Thymus (tissue), 11 donors: ENCODE results near the gene IFT57. TPM values are rescaled to one million over a fixed set of nuclear protein-coding genes. Genes with fewer than 3 reads are reported as not detected.

Experiments
- DNase-seq, 9 donors: peaks; one replicate each; pipeline ENCODE4 v3.0.0-alpha.2; 2013; ENCODE audit warnings: low spot score in 9 of 9, low read depth in 6 of 9, missing footprints in 1 of 9
- H3K27ac ChIP-seq, 2 donors: one replicate each; pipeline ENCODE4 v1.5.1; 2013; ENCODE audit warnings: control low read depth in 1 of 2, low read depth in 1 of 2, low read length in 1 of 2, mild to moderate bottlenecking in 1 of 2, moderate library complexity in 1 of 2
- H3K27me3 ChIP-seq, 2 donors: one replicate each; pipeline ENCODE4 v1.5.1; 2013; ENCODE audit warnings: low read length in 1 of 2; ENCODE audit not compliant: control insufficient read depth in 2 of 2, insufficient read depth in 1 of 2
- H3K36me3 ChIP-seq, 2 donors: one replicate each; pipeline ENCODE4 v1.5.1; 2013; ENCODE audit warnings: low read length in 1 of 2, mild to moderate bottlenecking in 1 of 2, moderate library complexity in 1 of 2; ENCODE audit not compliant: control insufficient read depth in 2 of 2, insufficient read depth in 2 of 2
- H3K4me1 ChIP-seq, 2 donors: one replicate each; pipeline ENCODE4 v1.5.1; 2013; ENCODE audit warnings: low read length in 2 of 2; ENCODE audit not compliant: control insufficient read depth in 2 of 2, insufficient read depth in 2 of 2
- H3K4me3 ChIP-seq, 2 donors: one replicate each; pipeline ENCODE4 v1.5.1; 2013; ENCODE audit warnings: low read length in 2 of 2, control low read depth in 1 of 2, mild to moderate bottlenecking in 1 of 2
- H3K9me3 ChIP-seq, 2 donors: one replicate each; pipeline ENCODE4 v1.5.1; 2013; ENCODE audit warnings: low read length in 1 of 2, mild to moderate bottlenecking in 1 of 2; ENCODE audit not compliant: control insufficient read depth in 2 of 2, insufficient read depth in 1 of 2
- WGBS: extraction: QIAGEN DNeasy Blood & Tissue Kit; methylation state at CpG from one replicate; pipeline ENCODE4 v1.1.7; 2013; 5-methylcytosine and 5-hydroxymethylcytosine counted together
- polyA plus RNA-seq: library from polyadenylated mRNA; stranded (reverse); fragments of 200-250 nt; gene quantifications from one replicate; pipeline ENCODE4 v1.2.3, GENCODE V29; 2013
- total RNA-seq: library from RNA; stranded (reverse); fragments of 120-200 nt; gene quantifications from one replicate; pipeline ENCODE4 v1.2.4, GENCODE V29; 2013
- donor health status: healthy.

The IFT57 gene
- total and polyA plus RNA-seq, 2 donors: 23.5 to 27.2 TPM

DNA sequence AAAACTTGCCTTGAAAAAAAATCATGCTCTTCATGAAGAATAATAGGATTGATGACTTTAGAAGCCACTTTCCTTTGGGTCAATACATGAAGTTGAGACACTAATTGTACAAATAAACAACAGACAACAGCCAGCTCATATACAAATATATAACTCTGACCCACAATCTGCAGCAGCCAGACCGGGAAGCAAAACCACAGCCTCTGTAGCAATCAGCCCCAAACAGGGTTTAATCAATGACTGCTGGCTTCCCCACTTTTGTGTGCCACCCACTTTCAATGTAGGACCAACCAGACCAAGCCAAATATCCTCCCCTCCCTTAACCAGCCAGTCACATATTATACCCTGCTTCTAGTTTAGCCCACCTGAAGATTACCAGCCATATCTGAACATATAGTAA is 39.0 kb downstream of the IFT57 start:
- Histone ChIP-seq H3K27ac (no peak overlapping the region), H3K9me3 (no peaks in the 10 kb centered on the region), H3K36me3 (peaks cover 0 to 2% of the 10 kb centered on the region in 2 donors), H3K27me3 (no peaks in the 10 kb centered on the region), H3K4me3 (no peak overlapping the region), H3K4me1 (no peaks in the 10 kb centered on the region)
- DNase-seq: no peak
- 80% methylated on average over 1 of the region's 1 CpG for WGBS

GRCh38 chr3:108182339-108182738 is 39.9 kb downstream of the IFT57 start:
- Histone ChIP-seq H3K27me3 (no peaks in the 10 kb centered on the region), H3K4me1 (no peaks in the 10 kb centered on the region), H3K27ac (no peak overlapping the region), H3K36me3 (peaks cover 0 to 2% of the 10 kb centered on the region in 2 donors), H3K9me3 (no peaks in the 10 kb centered on the region), H3K4me3 (no peak overlapping the region)
- no peak for DNase-seq
- WGBS: 94% methylated on average over 1 of the region's 1 CpG

- no peak for DNase-seq
- Histone ChIP-seq H3K4me3 (no peak overlapping the region), H3K9me3 (no peaks in the 10 kb centered on the region), H3K36me3 (peaks cover 0 to 2% of the 10 kb centered on the region in 2 donors), H3K27me3 (no peaks in the 10 kb centered on the region), H3K4me1 (no peaks in the 10 kb centered on the region), H3K27ac (no peak overlapping the region)
- 91% methylated on average over 1 of the region's 1 CpG for WGBS
These were observed 41.1 kb downstream of the IFT57 start for GRCh38 chr3:108181172-108181571.

GRCh38 chr3:108180194-108180593 is 42.0 kb downstream of the IFT57 start:
- Histone ChIP-seq H3K27ac (no peak overlapping the region), H3K36me3 (no peaks in the 10 kb centered on the region), H3K27me3 (no peaks in the 10 kb centered on the region), H3K4me1 (no peaks in the 10 kb centered on the region), H3K9me3 (no peaks in the 10 kb centered on the region), H3K4me3 (no peak overlapping the region)
- no peak for DNase-seq
- WGBS: 96% methylated on average over 1 of the region's 1 CpG

DNA sequence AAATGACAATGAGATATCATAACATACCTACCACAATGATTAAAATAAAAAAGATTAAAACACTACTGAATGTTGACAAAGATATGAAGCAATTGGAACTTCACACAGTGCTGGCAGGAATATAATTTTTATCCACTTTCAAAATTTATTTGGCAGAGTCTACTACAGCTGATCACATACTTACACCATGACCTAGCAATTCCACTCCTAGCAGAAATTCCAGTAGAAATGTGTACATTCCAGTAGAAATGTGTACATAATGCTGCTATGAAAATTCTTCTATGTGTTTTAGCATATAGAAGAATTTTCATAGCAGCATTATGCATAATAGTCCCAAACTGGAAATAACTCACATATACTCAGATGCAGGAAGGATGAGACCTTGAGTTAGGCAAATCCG is 43.5 kb downstream of the IFT57 start:
- Histone ChIP-seq H3K4me3 (no peak overlapping the region), H3K36me3 (no peaks in the 10 kb centered on the region), H3K27ac (no peak overlapping the region), H3K9me3 (no peaks in the 10 kb centered on the region), H3K4me1 (no peaks in the 10 kb centered on the region), H3K27me3 (no peaks in the 10 kb centered on the region)
- no peak for DNase-seq
- 96% methylated on average over 1 of the region's 1 CpG for WGBS

DNA sequence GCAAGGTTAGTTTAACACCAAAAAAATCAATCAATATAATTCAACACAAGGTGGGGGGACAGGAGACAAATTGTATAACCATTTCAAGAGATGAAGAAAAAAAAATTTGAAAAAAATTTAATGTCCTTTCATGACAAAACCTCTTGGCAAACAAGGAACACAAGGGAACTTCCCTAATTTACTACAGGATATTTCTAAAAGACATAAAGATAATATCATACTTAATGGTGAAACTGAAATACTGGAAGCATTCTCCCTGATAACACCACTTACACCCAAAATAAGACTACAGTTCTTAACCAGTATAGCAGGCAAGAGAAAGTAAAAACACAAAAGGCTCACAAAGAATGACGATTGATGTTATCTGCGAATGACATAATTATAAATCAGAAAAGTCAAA is 44.7 kb downstream of the IFT57 start:
- no peaks in the 10 kb centered on the region for H3K36me3 ChIP-seq
- no peak overlapping the region for H3K27ac ChIP-seq
- H3K27me3 ChIP-seq: no peaks in the 10 kb centered on the region
- H3K4me3 ChIP-seq: no peak overlapping the region
- no peaks in the 10 kb centered on the region for H3K9me3 ChIP-seq
- 96% methylated on average over 2 of the region's 2 CpGs for WGBS
- no peak for DNase-seq
- no peaks in the 10 kb centered on the region for H3K4me1 ChIP-seq

DNA sequence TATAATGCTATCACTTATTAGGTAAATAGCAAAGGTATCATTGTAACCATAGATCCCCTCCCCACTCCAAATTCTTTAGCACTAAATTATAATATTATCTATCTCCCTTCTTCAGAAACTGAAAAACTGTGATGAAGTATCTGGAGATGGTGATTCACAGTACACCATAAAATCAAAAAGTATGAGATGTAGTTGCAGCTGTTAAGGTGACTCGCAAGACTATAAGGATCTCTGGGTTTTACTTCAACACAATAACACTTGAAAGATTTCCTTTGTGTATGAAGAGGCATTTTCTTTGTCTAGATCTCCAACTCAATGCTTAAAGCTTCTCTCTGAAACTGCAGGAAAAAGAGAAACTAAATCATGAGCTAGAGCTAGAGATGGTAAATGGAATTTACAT is 46.9 kb downstream of the IFT57 start:
- Histone ChIP-seq H3K4me1 (peaks cover 0 to 2% of the 10 kb centered on the region in 2 donors), H3K9me3 (no peaks in the 10 kb centered on the region), H3K27ac (no peak overlapping the region), H3K36me3 (no peaks in the 10 kb centered on the region), H3K27me3 (no peaks in the 10 kb centered on the region), H3K4me3 (no peak overlapping the region)
- DNase-seq: peak in 1 of 9 donors; percentile 16
- WGBS: 59% methylated on average over 1 of the region's 1 CpG

GRCh38 chr3:108171106-108171505 is 51.1 kb downstream of the IFT57 start:
- no peak for DNase-seq
- Histone ChIP-seq H3K4me3 (no peak overlapping the region), H3K4me1 (peaks cover 0 to 2% of the 10 kb centered on the region in 2 donors), H3K9me3 (no peaks in the 10 kb centered on the region), H3K27me3 (no peaks in the 10 kb centered on the region), H3K36me3 (no peaks in the 10 kb centered on the region), H3K27ac (no peak overlapping the region)
- 98% methylated on average over 2 of the region's 2 CpGs for WGBS

DNA sequence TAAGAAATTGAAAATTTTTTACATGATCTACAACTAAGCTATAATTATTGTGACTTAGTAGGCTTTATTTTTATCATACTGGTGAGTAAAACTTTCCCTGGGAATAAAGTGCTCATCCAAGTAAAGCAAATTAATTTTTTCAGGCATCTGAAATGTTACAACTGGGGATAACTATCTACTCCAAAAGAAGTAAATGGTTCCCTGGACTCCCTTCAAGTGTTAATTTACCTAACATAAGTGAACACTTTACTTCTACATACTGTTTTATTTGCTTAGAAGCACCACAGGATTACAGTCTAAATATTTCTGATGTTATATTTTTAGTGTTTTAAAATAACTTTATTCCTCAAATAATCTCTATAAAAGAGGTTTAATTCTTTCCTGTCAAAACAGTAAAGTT is 57.8 kb downstream of the IFT57 start:
- Histone ChIP-seq H3K27ac (no peak overlapping the region), H3K4me1 (no peaks in the 10 kb centered on the region), H3K9me3 (no peaks in the 10 kb centered on the region), H3K27me3 (no peaks in the 10 kb centered on the region), H3K4me3 (no peak overlapping the region), H3K36me3 (no peaks in the 10 kb centered on the region)
- no peak for DNase-seq

- WGBS: 48% methylated on average over 1 of the region's 1 CpG
- H3K27me3 ChIP-seq: no peaks in the 10 kb centered on the region
- no peaks in the 10 kb centered on the region for H3K4me1 ChIP-seq
- no peaks in the 10 kb centered on the region for H3K36me3 ChIP-seq
- DNase-seq: no peak
- no peak overlapping the region for H3K27ac ChIP-seq
- no peak overlapping the region for H3K4me3 ChIP-seq
- H3K9me3 ChIP-seq: no peaks in the 10 kb centered on the region
These were observed 62.4 kb downstream of the IFT57 start for GRCh38 chr3:108159865-108160264.
